HG03571 (cell line): ENCODE results near the gene MRPS11.
"Not testable (repeated sequence)": the region's sequence is repeated elsewhere in the genome, so short reads cannot be mapped to it uniquely, and the experiment has no call there.

Experiments
- ATAC-seq: cut with Tn5 transposase; IDR thresholded peaks from one replicate; pipeline ENCODE4 v1.9.1; 2021; ENCODE audit not compliant: unreplicated experiment

MRPS11 gene

DNA sequence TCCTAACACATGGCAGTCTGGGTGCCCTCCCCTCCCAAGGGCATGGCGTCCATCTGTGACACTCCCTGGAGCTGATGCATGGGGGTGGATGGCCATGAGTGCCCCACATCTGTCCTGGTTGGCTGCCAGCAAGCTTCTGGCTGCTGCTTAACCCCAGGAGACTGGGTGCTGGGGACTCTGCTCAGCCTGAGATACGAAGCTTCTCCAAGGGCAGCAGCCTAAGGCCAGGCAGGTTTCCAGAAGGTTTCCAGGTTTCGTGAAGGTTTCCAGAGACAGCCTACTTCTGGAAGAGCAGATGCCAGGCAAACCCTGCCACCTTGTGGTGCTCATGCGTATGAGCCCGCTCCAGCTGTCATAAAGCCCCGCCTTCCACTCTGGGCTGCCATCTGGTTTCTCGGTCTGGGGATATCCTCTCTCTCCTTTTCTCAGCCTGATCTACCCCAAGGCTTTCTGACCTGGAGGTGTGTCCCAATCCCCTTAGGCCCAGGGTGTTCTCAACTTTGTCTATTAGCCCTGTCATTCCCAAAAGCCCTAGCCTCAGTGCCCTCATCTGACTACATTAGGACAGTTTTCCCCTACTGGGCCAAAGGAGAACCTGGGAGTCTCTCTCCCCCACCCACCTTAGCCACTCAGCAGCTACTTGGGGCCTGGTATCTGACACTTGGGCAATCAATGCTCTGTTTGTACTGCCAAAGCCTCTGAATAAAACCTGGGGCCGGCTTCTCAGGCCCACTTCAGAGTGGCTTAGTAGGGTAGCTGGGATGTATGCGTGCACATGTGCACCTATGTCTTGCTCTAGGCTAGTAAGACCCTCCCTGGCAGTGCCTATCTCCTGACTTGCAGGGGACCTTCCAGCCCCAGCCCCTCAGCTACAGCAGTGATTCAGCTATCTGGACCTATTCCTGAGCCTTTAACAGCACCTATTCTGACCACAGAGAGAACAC lies 12.4 kb upstream of the MRPS11 start:
- ATAC-seq, result peak; percentile 78

GRCh38 chr15:88456733-88457132 lies 10.8 kb upstream of the MRPS11 start:
- ATAC-seq, result no peak

- no peak for ATAC-seq
These were observed 3.5 kb upstream of the MRPS11 start for GRCh38 chr15:88463870-88464532.

- ATAC-seq, result no peak
These were observed 1.8 kb upstream of the MRPS11 start for GRCh38 chr15:88465633-88466224.

DNA sequence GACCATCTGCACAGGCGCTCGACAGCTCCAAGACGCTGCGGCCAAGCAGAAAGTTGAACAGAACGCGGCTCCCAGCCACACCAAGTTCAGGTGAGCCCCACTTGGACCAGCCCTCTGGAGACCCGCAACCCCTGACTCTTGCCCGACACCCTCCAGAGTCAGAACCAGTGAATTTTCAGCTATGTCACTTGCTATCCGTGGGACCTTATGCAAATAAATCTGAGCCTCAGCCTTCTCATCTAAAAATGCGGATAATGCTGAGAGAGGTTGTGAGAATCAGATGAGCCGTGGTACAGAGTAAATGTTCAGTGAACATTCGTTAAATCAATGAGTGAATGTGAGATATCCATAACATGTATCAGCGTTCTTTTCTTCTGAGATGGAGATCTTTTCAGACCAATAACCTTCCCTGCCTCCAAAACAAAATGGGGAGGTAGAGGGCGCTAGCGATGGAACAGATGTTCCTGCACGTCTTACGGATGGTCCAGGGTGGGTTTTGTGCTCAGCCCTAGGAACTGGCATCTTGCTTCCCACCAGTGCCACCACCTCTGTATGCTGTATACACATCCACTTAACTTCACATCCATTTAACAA lies 524 bp downstream of the MRPS11 start:
- peak; percentile 13 for ATAC-seq

DNA sequence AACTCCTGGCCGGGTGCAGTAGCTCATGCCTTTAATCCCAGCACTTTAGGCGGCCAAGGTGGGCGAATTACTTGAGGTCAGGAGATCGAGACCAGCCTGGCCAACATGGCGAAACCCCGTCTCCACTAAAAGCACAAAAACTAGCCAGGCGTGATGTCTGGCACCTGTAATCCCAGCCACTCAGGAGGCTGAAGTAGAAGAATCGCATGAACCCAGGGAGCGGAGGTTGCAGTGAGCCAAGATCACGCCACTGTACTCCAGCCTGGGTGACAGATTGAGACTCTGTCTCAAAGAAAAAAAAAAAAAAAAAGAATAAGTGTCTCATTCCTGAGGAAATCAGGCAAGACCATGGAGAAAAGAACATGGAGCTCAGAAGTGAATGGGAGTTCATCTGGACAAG lies 1.2 kb downstream of the MRPS11 start:
- ATAC-seq, result not testable (repeated sequence)

DNA sequence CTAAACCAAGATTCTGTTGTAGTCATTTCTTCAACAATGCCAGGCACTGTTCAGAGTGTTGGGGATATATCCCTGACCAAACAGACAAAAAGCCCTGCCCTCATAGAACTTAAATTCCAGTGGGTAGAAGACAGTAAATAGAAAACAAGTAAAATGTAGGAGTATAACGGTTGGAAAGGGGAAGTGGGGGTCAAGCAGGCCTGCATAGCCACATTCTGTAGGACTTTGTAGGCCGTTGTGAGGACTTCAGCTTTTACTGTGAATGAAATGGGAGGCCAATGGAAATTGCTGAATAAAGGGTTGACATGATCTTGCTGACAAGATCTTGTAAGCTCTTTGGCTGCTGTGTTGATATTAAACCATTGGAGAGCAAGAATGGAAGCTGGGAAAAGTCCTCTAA lies 1.8 kb downstream of the MRPS11 start:
- no peak for ATAC-seq

- no peak for ATAC-seq
These were observed 3.3 kb downstream of the MRPS11 start for GRCh38 chr15:88470625-88471372.

DNA sequence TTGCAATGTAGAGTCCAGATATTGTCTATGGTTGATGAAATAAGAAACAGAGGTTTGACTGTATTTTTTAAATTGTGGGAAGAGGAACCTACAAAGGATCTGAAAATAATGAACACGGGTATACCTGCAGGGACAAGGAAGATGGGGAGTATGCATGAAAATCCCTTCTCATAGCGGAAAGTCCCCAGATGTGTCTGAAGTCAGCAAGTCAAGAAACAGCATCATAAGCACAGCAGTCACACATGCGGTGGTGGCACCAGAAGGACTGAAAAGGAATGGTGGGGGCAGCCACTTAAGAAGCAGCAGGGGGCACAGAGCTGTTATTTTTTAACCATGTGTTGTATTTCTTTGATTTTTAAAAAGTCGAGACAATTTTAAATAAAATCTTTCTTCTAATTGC lies 4.7 kb downstream of the MRPS11 start:
- ATAC-seq, result no peak

DNA sequence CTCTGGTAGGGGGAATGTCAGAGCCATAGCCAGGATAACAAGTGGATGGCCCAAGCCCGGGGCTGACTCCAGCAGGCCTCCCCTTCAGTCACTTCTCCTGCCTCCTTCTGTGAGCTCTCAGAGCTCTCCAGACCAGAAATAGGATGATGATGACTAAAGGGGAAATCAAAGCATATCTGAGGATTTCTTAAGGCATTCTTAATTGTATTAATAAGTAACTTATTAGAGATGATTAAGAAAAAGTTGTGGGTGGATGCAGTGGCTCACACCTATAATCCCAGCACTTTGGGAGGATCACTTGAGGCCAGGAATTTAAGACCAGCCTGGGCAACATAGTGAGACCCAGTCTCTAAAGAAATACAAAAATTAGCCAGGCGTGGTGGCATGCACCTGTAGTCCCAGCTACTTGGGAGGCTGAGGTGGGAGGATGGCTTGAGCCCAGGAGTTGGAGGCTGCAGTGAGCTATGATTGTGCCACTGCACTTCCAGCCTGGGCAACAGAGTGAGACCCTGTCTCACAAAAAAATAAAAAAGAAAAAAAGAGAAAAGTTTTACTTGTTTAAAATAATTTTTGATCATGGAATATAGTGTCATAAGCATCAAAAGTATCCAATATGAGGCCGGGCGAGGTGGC lies 6.3 kb downstream of the MRPS11 start:
- ATAC-seq, result not testable (repeated sequence)

DNA sequence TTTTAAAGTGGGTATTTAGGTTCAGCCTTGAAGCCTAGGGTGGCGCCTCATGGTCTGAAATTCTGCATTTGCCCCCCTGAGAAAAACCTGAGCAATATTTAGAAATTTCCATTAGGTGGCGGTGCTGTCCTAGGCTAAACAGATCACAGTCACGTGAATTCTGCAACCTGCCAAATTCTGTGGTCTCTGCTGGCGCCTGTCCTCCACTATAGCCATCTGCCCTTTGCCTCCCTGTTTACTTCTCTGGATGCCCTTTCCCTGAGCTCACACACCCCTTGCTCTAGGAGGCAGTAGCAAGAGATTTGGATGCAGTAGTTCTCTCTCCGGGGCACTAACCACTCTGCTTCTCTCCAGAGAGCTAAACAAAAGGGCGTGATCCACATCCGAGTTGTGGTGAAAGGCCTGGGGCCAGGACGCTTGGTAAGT lies 9.1 kb downstream of the MRPS11 start:
- ATAC-seq, result no peak

DNA sequence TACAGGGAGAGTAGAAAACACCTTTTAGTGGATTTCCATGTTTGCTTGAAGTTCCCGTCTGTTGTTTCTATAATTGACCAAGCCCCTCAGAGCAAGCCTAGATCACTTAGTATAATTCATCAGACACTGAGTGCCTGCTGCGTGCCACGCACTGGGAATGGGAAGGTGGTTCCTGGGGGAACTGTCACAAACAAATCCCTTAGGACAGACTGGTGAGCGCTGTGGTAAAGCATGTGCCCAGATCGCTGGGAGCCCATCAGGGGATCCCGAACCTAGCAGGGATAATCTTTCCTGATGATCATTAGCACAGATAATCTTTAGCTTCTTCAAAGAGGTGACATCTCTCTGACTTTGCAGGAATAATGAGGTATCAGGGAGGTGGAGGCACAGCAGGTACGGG lies 9.6 kb downstream of the MRPS11 start:
- ATAC-seq, result no peak

DNA sequence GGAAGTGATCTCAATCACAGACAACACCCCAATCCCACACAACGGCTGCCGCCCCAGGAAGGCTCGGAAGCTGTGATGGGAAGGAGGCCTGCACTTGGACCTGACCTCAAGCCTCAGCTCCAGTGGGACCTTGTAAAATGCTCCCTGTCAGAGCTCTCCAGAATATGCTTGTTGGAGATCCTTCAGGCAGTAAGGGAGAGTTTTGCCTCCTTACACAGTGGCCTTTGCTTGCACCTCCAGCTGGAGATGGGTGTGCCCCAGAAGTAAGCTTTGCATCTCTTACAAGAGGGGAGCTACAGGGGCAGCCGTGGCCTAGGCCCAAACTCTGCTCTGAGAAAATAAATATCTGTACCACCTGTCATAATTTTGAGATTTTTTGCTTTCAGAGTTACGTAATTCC lies 10.4 kb downstream of the MRPS11 start:
- ATAC-seq, result no peak

GRCh38 chr15:88479169-88479568 lies 11.7 kb downstream of the MRPS11 start:
- no peak for ATAC-seq

DNA sequence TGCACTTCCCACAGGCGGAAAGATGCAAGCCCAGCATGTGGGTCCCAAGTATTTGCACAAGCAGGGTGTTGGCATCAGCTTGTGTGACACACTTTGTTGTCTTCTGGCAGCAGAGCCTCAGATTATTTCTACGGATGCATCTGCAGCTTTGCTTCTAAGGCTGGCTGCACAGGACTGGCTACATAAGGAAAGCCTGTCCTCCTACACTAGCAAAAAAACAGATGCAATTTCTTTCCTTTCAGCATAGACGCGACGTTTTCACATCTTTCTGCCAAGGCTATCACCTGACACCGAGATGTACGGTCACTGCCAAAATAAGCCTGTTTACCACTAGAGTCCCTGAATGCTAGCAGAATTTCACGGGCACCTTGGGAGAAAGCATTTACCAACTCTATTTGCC lies 13.5 kb downstream of the MRPS11 start:
- ATAC-seq, result no peak

DNA sequence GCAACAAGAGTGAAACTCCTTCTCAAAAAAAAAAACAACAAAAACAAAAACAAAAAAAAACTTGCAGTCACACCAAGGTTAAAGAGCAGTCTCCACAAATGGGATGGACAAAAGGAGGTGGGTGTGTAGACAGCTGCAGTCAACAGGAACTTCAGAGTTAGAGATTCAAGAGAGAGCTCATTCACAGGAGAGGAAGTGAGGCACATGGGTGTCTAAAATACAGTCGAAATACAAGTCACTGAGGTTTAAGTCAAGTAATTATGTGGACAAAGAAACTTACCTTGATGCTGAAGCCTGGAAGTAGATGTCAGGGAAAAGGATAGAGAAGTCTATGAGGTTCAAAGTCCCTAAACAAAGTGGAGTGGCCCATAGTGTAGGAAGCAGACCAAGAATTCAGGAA lies 14.8 kb downstream of the MRPS11 start:
- ATAC-seq, result no peak

- ATAC-seq, result no peak
These were observed 17.3 kb downstream of the MRPS11 start for GRCh38 chr15:88484682-88485331.

GRCh38 chr15:88487178-88487795 lies 19.8 kb downstream of the MRPS11 start:
- ATAC-seq, result no peak

DNA sequence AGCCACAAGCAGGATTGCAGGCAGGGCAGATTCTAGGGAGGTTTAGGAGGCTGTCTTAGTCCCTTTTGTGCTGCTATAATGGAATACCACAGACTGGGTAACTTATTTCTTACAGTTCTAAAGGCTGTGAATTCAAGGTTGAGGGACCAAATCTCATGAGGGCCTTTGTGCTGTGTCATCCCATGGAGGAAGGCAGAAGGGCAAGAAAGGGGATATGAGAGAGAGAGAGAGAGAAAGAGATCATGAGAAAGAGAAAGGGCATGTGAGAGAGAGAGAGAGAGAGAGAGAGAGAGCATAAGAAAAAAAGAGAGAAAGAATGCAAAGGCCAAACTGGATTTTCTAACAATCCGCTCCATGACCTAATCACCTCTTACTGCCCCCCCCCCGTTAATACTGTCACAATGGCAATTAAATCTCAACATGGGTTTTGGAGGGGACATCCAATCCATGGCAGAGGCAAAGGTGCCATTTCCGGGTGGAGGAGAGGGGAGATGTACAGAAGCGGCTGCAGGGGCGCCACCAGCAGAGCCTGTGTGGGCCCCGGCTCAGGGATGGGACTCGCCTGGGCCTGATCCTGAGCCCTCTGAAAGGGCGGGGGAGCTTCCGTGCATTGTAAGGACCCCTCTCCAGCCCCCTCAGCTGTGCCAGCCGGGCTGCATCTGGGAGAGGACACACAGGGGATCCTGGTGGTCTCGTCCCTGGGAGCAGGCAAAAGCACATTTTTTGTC lies 20.5 kb downstream of the MRPS11 start:
- no peak for ATAC-seq
